HFF-Myc (cell line): ENCODE results near the gene FBL.

Experiments
- DNase-seq: peaks from one replicate; pipeline ENCODE4 v3.0.0-alpha.2; 2011; ENCODE audit warnings: low read depth; ENCODE audit errors: extremely low read depth
- H3K4me3 ChIP-seq: replicated peaks from 2 replicates; pipeline ENCODE4 v1.5.1; 2011; ENCODE audit warnings: low read depth, mild to moderate bottlenecking, control low read depth, low read length
- CTCF ChIP-seq: IDR thresholded peaks from 2 replicates; pipeline ENCODE4 v1.5.1; 2012; ENCODE audit warnings: mild to moderate bottlenecking, low read depth, low read length, control low read depth; ENCODE audit errors: missing control alignments

Gene FBL

DNA sequence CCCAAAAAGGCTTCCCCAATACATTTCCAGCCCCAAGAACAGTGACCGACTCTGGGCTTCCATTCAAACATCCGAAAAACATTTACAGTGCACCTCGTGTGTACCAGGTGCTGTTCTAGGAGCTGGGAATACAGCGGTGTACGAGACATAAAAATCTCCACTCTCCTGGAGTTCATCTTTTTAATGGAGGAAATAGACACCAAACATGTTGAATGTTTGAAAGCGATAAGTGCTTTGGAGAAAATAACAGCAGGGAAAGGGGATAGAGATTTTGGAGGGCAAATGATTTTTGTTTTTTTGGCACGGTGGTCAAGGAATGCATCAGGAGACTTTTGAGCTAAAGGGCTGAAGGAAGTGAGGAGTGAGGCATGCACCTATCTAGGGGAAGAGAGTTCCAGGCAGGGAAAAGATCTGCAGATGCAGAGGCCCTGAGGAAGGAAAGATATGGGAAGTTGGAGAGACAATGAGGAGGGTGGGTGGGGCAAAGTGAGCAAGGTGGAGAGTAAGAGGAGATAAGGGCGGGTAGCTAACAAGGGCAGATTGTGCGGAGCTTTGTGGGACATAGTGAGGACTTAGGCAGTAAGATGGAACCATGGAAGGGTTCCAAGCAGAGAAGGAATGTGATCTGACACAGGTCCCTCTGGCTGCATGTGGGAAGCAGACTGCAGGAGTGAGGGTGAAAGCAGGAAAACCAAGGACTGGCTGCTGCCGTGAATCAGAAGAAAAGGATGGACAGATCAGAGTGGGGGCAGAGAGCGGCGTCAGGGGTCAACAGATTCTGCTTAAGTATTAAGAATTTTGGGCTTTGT lies 703 bp upstream of the FBL start:
- H3K4me3 ChIP-seq: peak overlapping the region; percentile 91
- no peak for TF ChIP-seq CTCF
- no peak for DNase-seq

GRCh38 chr19:39845584-39845932 lies 621 bp downstream of the FBL start:
- H3K4me3 ChIP-seq: peak overlapping the region; percentile 91
- TF ChIP-seq CTCF: peak; percentile 3
- no peak for DNase-seq

DNA sequence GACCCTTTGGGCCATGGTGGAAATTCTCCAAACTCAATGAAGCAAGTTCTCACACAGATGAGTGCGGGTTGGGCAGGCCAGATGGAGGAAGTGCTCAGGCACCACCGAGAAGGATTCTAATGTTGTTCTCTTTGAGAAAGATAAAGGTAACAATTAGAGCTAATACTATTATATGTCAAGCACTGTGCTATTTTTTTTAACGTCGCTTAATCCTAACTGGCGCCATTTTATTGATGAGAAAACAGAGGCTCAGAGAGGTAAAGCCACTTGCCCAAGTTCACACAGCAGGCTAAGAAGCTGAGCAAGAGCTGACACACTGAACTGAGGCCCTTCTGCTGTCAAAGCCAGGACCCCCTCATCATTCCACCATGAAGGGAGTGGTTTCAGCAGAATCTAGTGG lies 1.0 kb downstream of the FBL start:
- H3K4me3 ChIP-seq: peak overlapping the region; percentile 91
- TF ChIP-seq CTCF: no peak
- DNase-seq: no peak

DNA sequence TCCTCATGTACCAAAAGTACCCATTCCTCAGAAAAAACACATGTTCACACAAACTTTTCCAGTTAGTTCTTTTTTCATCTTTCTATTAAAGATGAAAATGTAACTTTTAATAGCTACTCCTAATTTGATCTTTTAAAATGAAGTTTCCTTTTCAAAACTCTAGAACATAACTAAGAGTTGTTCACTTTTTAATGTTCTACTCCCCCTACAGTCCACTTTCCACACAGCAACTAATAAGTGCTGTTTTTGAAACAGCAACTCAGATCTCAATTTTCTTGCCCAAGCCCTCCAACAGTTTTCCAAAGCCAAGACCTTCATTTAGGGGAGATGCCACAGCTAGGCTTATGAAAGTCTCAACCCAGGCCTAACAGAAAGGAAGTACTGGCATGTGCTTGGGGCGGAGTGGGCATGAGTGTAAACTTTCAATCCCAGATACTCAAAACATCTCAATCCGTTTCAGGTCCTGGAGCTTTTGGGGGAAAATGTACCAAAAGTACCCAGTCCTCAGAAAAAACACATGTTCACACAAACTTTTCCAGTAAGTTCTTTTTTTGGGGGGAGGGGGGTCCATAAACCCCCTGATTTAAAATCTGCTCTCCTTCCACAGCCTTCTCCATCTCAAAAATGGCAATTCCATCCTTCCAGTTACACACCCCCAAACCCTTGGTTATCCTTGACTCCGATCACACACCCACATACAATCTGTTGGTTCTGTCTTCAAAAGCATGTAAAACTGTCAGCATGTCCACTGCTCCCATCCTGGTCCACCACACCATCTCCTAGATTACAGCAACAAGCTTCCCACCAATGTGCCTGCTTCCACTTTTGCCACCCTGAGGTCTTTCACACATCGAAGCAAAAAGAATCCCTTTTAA lies 2.0 kb downstream of the FBL start:
- peak; percentile 63 for TF ChIP-seq CTCF
- peak overlapping the region; percentile 91 for H3K4me3 ChIP-seq
- no peak for DNase-seq

GRCh38 chr19:39842693-39843435 lies 3.3 kb downstream of the FBL start:
- DNase-seq: no peak
- peak; percentile 1 for TF ChIP-seq CTCF
- H3K4me3 ChIP-seq: peak overlapping the region; percentile 91

GRCh38 chr19:39841041-39841440 lies 5.1 kb downstream of the FBL start:
- H3K4me3 ChIP-seq: no peak overlapping the region
- no peak for TF ChIP-seq CTCF
- no peak for DNase-seq
